ENCODE measurements around the gene TTYH2. TPM values are rescaled to one million over a fixed set of nuclear protein-coding genes. Genes with fewer than 3 reads are reported as not detected.
"Not testable (repeated sequence)": the region's sequence is repeated elsewhere in the genome, so short reads cannot be mapped to it uniquely, and the experiment has no call there.

TTYH2 gene, protein sequence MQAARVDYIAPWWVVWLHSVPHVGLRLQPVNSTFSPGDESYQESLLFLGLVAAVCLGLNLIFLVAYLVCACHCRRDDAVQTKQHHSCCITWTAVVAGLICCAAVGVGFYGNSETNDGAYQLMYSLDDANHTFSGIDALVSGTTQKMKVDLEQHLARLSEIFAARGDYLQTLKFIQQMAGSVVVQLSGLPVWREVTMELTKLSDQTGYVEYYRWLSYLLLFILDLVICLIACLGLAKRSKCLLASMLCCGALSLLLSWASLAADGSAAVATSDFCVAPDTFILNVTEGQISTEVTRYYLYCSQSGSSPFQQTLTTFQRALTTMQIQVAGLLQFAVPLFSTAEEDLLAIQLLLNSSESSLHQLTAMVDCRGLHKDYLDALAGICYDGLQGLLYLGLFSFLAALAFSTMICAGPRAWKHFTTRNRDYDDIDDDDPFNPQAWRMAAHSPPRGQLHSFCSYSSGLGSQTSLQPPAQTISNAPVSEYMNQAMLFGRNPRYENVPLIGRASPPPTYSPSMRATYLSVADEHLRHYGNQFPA
- 0.96 and 2.4 TPM in 2 replicates for total RNA-seq (2014; rRNA removed; shearing (Covaris generic))

DNA sequence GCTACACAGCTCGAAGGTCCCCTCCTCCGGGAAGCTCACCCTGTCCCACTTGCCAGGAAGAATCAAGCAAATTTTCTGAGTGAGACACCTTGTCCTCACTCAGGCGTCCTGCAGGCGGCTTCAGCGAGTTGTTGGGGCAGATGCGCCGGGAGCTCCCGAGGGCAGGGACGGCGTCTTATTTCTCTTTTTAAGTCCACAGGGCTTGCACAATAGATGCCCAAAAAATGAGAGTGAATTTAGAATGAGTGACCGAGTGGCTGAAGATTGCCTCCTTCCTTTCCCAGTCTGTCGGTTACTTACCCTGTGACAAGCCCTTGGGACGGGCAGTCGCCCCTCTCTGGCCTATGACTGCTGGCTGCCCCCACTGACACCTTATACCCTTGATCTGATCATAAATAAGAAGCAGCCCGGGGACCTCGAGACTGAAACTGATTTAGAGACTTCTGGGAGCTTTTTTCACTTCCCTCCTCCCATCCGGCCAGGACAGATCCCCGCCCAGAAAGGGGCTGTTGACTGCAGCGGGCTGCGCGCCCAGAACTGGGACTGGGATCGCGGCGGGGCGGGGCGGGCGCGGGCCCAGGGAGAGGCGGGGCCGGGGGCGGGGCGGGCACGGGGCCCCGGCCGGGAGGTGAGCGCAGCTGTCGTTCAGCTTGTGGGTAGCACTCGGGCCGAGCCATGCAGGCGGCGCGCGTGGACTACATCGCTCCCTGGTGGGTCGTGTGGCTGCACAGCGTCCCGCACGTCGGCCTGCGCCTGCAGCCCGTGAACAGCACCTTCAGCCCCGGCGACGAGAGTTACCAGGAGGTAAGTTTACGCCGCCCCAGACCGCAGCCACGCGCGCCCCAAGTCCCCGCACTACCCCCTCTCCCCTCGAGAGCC is at the start of gene TTYH2:
Gene TTYH2, plus strand, starts transcription at position 659 of the 879 bp plus-strand sequence. Its CDS starts 17 bp downstream, at position 676.
- DNase-seq (ENCODE audit: low read depth), result peak; percentile 84

DNA sequence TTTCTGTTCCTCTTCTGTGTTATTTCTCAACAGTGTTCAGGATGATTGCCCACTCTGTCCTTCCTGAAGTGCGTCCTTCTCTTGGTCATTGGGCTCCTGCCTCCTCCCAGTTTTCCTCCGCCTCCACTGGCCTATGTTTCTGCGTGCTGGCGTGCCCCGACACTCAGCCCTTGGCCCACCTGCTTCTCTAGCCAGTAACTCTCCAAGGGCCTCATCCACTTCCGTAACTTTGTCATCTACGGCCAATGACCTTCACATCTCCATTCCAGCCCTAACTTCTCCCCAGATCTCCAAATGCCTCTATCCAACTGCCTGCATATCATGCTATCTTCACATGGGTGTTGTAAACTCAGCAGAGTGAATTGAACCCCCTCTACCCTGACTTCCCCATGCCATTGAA is 49.5 kb upstream of the TTYH2 start:
- no peak for DNase-seq (ENCODE audit: low read depth)

DNA sequence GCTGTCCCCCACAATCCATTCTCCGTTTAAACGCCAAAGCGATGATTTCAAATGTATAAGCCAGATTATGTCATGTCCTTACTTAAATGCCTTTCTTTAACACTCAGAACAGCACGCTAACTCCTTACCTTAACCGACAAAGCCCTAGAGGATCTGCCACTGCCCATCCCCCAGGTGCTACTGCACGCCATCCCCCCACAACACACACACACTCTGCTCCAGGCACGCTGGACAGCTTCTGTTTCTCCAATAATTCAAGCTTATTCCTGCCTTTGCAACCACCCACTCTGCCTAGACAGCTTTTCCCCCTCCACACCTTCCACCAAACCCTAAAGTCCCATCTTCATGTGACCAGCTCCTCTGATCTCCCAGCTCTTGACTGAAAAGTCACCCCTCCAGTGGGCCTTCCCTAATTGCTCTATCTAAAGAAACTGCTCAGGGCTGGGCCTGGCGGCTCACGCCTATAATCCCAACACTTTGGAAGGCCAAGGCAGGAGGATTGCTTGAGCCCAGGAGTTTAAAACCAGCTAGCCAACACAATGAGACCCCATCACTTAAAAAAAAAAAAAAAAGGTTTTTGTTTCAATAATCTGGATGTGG is 48.8 kb upstream of the TTYH2 start:
- no peak for DNase-seq (ENCODE audit: low read depth)

DNA sequence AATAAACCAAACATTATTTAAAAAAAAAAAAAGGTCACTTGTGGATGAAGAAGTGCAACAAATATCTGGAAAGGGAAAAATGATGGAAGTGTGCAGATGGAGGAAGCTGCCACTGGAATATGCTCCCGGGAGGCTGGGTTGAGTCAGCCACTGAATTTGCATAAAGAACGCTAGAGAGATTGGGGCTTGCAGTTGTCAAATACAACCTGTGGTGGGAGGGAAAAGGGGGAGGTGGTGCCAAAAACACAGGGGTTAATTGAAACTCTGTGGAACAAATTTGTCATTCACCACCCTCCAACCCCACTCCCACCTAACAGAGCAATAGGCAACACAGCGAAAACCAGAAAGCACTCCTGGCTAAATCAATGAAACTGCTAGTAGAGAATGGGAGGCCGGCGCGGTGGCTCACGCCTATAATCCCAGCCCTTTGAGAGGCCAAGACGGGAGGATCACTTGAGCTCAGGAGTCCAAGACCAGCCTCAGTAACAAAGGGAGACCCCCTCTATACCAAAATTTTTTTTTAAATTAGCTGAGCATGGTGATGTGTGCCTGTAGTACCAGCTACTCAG is 47.5 kb upstream of the TTYH2 start:
- DNase-seq (ENCODE audit: low read depth), result no peak

DNA sequence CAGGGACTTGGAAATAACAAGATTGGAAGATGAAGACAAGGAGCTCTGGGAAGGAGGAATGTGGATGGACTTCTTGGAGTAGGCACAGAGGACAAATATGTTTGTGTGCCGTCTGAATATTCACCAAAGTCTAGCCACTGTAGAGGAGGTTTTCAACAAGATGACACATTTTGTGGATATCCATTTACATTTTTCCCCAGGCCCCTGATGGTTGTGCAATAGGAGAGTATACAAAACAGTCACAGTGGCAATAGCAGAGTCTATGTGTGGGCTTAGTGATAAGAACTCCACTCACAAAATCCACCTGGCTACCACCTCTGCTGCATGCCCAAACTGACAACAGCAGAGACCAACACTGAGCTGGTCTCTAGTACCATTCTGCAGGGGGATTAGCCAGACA is 42.4 kb upstream of the TTYH2 start:
- no peak for DNase-seq (ENCODE audit: low read depth)

DNA sequence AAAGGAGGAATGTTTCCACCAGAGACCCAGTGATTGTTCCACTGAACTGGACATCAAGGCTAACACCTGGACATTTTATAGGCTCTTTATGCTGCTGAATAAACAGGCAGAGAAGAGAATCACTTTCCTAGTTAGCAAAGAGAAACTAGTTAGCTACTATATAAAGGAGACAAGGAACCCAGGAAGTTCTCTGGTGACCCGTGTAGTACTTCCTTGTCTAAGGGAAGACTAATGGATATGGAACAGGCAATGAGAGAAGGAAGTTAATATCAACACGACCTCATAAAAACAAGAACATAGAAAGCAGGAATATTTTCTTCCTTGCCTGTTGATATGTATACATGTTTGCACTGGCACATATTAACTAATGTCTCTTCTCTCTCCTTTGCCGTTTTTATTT is 40.7 kb upstream of the TTYH2 start:
- DNase-seq (ENCODE audit: low read depth), result no peak

DNA sequence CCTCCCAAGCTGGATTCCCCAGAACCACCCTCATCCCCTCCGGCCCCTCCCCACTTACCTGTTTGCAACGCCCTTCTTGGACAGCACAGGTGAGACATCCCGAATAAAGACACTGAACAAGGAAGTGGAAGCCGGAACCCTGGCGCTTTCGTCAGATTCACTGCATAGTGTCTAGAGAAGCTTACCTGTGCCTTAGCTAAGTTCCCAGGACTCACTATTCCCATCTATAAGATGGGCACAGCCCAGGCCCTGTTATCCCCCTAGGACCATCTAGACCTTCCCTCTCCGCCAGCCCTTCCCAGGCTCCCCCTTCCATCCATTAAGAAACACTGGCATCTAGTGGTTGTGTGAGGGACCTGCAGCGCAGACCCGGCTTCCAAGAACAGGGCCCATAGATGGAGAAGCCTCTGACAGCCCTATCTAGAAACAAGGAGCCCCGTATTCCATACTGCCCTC is 36.8 kb upstream of the TTYH2 start:
- DNase-seq (ENCODE audit: low read depth), result peak; percentile 50

DNA sequence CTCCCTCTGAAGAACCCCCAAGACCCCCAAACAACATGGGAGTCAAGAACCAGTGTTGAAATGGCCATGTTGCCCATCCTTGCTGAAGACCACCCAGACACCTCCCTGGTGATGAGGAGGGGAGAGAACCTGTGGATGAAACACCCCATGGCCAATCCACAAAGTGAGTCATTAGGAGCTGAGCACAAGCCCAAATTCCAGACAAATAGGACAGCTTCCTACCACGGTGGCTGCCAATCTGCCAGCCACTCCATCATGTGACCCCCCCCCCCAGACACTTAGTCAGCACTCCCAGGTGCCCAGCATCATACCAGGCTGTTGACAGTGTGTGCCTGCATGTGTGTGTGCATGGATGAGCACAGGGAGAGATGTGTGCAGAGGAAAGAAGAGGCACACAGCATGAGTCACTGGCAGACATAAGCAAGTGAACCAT is 36.3 kb upstream of the TTYH2 start:
- DNase-seq (ENCODE audit: low read depth), result peak; percentile 27

DNA sequence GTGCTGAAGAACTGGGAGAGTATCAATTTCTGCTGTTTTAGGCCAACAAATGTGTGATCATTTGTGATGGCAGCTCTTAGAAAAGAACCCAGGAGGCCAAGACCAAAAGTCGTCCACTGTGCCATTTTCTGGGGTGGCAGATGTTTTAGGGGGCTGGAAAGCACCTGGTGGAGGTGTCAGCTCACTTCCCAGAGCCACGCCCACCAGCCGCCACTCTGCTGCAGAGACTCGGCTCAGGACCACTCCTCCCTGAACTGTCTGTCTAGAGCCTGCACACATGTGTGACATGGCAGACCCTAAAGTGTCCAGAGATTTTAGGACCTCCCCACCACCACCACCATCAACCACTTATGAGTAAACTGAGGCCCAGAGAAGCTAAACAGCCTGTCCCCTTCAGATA is 33.8 kb upstream of the TTYH2 start:
- no peak for DNase-seq (ENCODE audit: low read depth)

DNA sequence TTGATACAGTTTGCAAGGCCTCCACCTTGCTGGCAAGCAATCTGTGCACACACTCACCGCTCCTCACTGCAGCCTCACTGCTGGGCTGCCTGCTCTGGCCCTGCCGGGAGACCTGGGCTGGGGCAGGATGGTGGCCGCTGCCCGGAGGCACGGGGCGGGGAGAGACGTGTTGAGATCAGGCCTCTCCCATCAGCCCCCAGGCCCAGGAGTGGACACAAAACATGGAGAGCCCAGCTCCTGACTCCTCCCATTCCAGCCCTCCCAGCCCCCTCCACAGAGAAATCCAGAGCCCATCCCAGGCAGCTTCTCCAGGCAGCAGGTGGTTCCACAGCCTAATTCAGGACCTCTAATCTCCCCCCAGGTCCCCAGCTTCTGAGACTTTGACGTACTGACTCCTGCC is 33.0 kb upstream of the TTYH2 start:
- no peak for DNase-seq (ENCODE audit: low read depth)

DNA sequence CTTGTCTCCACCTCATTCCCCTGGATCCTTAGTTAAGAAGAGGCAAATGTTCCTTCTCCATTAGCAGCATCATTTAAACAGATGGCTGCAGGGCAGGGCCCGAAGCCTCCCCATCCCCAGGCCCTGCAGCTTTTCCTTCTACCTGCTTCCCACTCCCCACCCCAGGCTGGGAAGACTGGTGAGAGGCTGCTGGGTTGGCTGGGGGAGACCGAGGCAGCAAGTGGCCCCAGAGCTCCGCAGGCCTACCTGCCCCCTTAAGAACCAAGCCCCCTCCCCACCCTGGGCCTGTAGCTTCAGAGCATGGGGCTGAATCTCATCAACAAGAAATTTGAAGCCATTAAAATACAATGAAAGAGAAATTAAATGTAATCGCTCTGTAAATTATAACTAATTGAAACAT is 32.0 kb upstream of the TTYH2 start:
- DNase-seq (ENCODE audit: low read depth), result no peak

DNA sequence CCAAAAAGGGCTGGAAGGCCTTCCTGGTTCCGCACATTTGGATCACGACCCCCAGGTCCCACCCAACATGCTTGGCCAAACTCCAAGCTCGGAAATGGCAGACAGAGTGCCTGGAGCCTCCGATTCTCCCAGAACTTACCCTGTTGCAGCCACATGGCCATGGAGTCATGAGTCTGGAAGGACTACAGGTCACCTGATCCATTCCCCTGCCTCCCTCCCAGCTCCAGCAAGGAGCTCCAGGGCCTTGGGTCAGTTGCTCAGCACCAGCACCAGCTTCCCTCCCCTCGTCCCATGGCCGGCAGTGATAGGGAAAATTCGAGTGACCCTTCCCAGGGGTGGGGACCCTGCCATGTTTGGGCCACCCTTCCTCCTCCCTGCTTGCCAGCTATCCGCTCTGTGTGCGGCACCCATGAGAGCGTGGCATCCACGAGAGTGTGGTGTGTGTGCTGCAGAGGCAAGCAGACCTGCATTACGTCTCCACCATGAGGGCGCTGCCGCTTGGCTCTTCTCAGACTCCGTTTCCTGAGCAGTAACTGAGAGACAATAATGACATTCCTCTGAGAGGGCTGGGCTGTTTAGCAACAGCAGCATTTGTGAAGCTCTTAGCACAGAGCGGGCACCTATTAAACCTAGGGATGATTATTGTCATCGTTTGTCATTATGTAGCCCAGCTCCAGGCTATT is 31.2 kb upstream of the TTYH2 start:
- no peak for DNase-seq (ENCODE audit: low read depth)

DNA sequence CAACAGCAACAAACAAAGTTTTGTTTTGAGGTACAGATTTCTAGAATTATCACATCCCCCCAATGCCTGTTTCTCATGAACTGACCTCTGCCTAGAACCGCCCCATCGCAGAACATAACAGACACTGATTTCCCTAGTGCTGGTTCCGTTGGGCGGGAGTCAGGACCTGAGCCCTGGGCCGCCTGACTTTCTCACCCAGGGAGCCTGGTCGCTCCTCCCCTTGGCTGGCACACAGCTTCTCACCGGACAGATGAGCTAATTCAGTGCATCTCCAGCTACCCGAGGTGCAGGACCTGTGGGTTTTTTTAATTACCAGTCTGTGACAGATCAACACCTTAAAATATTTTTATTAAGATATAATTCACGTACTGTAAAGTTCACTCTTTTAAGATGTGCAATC is 30.0 kb upstream of the TTYH2 start:
- no peak for DNase-seq (ENCODE audit: low read depth)

DNA sequence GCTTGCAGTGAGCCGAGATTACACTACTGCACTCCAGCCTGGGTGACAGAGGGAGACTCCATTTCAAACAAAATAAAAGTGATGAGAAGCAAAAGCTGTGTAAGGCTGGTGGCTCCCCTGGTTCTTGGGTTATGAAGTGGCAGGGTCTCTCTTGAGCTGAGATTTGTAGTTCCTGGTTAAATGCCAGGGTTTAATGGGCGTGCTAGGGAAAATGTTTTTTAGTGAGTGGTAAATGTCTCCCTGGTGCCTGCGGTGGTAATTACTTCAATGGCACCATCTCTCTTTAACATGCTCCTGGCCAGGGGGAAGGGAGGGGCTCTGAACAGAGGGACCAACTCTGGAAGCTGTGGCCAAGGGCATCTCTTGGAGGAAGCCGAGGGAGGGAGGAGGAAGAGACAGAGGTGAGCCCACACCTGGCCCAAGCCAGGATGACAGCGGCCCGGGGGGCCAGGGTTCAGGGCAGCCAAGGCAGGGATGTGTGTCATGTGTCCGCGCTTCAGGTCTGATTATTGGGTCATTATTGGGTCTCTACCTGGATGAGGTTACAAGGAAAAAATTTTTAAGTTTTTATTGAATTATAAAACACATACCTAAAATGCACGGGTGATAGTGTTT is 27.7 kb upstream of the TTYH2 start:
- no peak for DNase-seq (ENCODE audit: low read depth)

DNA sequence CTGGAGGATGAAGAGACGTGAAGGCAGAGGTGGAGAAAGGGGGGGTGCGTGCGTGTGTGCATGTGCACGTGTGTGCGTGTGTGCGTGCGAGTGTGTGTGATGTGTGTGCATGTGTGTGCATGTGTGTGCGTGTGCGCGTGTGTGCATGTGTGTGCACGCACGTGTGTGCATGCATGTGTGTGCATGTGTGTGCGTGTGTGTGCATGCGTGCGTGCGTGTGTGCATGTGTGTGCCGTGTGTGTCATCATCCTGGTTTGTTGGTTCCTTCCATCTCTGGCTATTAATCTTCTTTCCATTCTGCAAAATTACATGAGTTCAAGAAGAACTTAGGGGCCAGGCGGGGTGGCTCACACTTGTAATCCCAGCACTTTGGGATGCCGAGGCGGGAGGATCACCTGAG is 26.9 kb upstream of the TTYH2 start:
- DNase-seq (ENCODE audit: low read depth), result no peak

DNA sequence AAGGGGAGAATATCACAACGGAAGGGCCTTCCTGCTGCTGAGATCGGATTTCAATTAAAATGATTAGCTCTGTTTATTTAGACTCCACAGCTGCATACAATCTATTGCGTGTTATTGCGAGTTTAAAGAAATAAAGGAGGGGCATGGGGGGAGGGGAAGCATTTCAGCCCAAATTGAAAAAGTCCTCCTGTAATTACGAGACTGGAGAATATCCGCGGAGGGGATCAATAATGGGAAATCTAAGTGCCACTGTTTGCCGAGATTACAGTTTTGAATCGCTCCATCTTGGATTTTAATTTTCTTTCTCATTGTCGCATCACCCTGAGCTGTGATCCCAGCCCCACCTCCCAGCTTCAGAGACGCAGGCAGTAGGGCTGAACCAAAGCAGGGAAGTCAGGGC is 25.6 kb upstream of the TTYH2 start:
- no peak for DNase-seq (ENCODE audit: low read depth)

DNA sequence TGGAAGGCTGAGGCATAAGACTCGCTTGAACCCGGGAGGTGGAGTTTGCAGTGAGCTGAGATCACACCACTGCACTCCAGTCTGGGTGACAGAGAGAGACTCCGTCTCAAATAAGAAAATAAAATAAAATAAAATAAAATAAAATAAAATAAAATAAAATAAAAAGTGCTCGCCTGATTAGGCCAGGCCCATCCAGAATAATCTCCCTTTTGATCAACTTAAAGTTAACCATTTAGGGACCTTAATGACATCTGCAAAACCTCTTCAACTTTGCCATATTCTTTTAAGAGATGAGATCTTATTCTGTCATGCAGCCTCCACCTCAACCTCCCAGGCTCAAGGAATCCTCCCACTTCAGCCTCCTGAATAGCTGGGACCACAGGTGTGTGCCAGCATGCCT is 24.7 kb upstream of the TTYH2 start:
- not testable (repeated sequence) for DNase-seq (ENCODE audit: low read depth)

DNA sequence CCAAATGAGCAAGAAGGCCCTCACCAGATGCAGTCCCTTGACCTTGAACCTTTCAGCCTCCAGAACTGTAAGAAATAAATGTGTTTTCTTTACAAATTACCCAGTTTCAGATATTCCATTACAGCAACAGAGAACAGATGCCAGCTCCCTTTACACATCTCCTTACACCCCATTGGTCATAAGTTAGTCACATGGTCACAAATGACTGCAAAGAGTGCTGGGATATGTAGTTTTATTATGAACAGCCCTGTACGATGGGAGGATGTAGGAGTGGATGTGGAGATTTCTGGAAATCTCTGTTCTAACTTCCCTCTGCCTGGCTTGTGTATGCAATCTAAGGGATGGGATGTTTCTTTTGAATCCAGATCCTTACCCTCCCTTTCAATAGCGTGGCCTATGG is 23.2 kb upstream of the TTYH2 start:
- DNase-seq (ENCODE audit: low read depth), result peak; percentile 59

DNA sequence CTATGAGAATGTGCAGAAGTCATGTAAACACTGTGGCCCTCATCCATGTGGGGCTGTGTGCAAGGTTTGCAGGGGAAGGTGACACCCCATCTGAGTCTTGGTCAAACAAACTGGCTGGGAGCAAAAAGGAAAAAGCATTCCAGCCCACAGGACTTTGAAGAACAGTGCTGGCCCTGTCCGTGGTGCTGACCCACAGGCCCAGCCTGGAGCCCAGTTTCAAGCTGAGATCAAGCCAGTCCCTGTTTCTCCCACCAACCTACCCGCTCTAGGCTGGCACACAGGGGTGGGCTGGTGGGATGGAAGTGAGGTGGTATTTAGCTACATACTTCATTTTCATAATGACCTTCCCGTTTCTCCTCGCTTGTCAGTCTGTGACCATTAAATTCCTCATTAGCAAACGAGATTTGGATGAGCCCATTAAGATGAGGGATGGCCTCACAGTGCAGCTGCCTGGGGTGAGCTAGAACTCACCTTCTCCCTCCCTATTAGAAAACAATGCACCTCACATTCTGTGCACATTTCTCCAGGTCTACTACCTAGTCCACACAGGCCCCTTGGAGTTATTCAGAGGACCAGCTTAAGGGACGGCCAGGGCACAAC is 22.5 kb upstream of the TTYH2 start:
- DNase-seq (ENCODE audit: low read depth), result no peak
